Panc1 (cell line): ENCODE data around the gene SFRP5. TPM values are rescaled to one million over a fixed set of nuclear protein-coding genes. Genes with fewer than 3 reads are reported as not detected.

Experiments
- ATAC-seq: fragments of 200-7000 bp; cut with Tn5 transposase; 2 replicates; pipeline ENCODE4 v1.9.1; 2020; ENCODE audit warnings: mild to moderate bottlenecking, moderate library complexity
- BruUV-seq: library from RNA; stranded (reverse); fragments of 400-500 nt; replicated peaks from 2 replicates; lab custom pipeline; 2021; lab: Mats Ljungman, UMichigan
- CTCF ChIA-PET: fragments of 300-600 bp; sonication (Branson Sonifier 250); formaldehyde crosslinking; loops from one replicate; lab custom pipeline; 2022; ENCODE audit warnings: antibody characterized with exemption; lab: Charles Lee
- POLR2A ChIA-PET: fragments of 300-600 bp; sonication (Branson Sonifier 250); formaldehyde crosslinking; loops from one replicate; lab custom pipeline; 2022; ENCODE audit warnings: antibody characterized with exemption; lab: Charles Lee
- DNase-seq: peaks from one replicate; pipeline ENCODE4 v3.0.0-alpha.2; 2010; ENCODE audit warnings: low read depth, low spot score
- H3K27ac ChIP-seq: 2 replicates; pipeline ENCODE4 v1.5.1; 2011; ENCODE audit warnings: mild to moderate bottlenecking, low read length, inconsistent platforms
- H3K27me3 ChIP-seq: fragments of 200-500 bp; sonication (Bioruptor generic); 2 replicates; pipeline ENCODE4 v1.6.0; 2014; ENCODE audit warnings: low read length, inconsistent platforms; ENCODE audit not compliant: control insufficient read depth, insufficient read depth
- H3K36me3 ChIP-seq: fragments of 200-500 bp; sonication (Bioruptor generic); 2 replicates; pipeline ENCODE4 v1.5.1; 2014; ENCODE audit warnings: inconsistent platforms, mild to moderate bottlenecking, low read length, moderate library complexity; ENCODE audit not compliant: control insufficient read depth, insufficient read depth
- H3K4me1 ChIP-seq: 2 replicates; pipeline ENCODE4 v1.5.1; 2011; ENCODE audit warnings: inconsistent platforms, mild to moderate bottlenecking, low read length, moderate library complexity; ENCODE audit not compliant: control insufficient read depth, insufficient read depth
- H3K4me3 ChIP-seq, 2 experiments: 2 replicates each; pipeline ENCODE4 v1.5.1; 2011 to 2012; ENCODE audit warnings: low read depth in 2 of 2, low read length in 2 of 2, mild to moderate bottlenecking in 2 of 2, inconsistent platforms in 1 of 2, moderate library complexity in 1 of 2
- H3K9me3 ChIP-seq: fragments of 200-500 bp; sonication (Bioruptor generic); 2 replicates; pipeline ENCODE4 v1.5.1; 2014; ENCODE audit warnings: low read depth, mild to moderate bottlenecking, inconsistent platforms, low read length, moderate library complexity; ENCODE audit not compliant: control insufficient read depth, insufficient read depth
- POLR2AphosphoS5 ChIP-seq: IDR thresholded peaks from 2 replicates; pipeline ENCODE4 v1.6.1; 2012; ENCODE audit warnings: mild to moderate bottlenecking, low read depth, low read length, moderate library complexity
- SIN3A ChIP-seq: IDR thresholded peaks from 2 replicates; pipeline ENCODE4 v1.6.1; 2012; ENCODE audit warnings: low read depth, mild to moderate bottlenecking, low read length, moderate library complexity, borderline replicate concordance; ENCODE audit not compliant: insufficient read depth
- TCF7L2 ChIP-seq: IDR thresholded peaks from 2 replicates; pipeline ENCODE4 v1.6.1; 2011; ENCODE audit warnings: mild to moderate bottlenecking, low read depth, low read length, inconsistent platforms
- in situ Hi-C: cut with HindIII; loops from 2 replicates; pipeline ENCODE4 v1.10.0; 2016; ENCODE audit warnings: low sequenced_read_pairs, low pct_unique_long_range_greater_than_20kb
- intact Hi-C: fragments of 100-400 bp; cut with micrococcal nuclease; formaldehyde crosslinking; loops from one replicate; pipeline ENCODE4 v1.10.0; 2022; ENCODE audit not compliant: unreplicated experiment
- total RNA-seq: library from RNA; stranded (reverse); gene quantifications from one replicate; pipeline ENCODE4 v1.2.1, GENCODE V29; 2021; ENCODE audit not compliant: unreplicated experiment
- TF ChIP-seq, protein P1 (sequence below), 2 experiments: IDR thresholded peaks; 2 replicates each; pipeline ENCODE4 v1.6.1; 2011 to 2012; ENCODE audit warnings: low read depth in 2 of 2, control low read depth in 1 of 2, low read length in 1 of 2, mild to moderate bottlenecking in 1 of 2, moderate library complexity in 1 of 2; ENCODE audit not compliant: insufficient read depth in 1 of 2
- TF ChIP-seq, protein P2 (sequence below): fragments of 450-650 bp; IDR thresholded peaks from 2 replicates; pipeline ENCODE4 v1.5.1; 2017; ENCODE audit warnings: mild to moderate bottlenecking

The SFRP5 gene
- total RNA-seq, 1 experiment from 2014 or later: 0.64 TPM

DNA sequence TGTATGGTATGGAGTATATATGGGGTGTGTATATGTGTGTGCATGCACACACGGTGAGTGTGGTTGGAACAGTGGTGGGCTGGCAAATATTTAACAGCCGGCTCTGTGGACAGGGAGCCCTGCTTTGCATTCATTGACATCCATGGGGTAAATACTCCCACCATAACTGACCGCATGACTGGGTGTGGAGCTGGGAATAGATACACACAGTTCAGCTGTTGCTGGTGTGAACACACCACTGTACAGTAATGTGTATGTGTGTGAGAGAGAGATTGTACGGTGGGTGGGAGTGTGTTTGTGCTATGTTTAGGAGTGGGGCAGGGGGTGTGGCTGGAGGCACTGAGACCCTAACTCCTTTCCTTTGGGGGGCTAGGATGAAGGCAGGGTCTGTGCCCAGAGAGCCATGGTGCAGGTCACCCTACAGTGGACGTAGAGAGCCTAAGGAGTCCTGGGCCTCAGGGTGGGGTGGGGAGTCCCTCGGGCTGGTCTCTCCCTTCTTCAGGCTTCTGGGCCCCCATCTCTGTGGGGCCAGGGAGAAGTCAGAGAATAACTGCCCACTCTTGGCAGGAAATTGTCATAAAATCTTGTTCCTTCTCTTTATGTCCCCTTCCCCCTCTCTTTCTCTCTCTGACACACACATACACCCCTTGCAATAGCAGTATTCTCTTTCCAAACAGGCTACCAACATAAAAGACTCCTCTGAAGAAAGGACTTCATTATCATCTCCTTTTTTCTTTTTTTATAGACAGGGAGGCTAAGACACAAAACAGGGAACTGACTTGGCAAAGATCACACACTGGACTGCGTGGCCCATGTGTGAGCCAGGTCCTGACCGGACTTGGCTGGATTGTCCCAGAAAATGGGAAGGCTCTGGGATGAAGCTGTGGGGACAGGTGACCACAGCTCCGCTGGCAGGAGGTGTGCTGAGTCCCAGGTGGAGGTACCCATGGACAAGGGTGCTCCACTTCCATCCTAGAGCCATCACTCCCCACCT lies 3.2 kb downstream of the SFRP5 start:
- no peak for DNase-seq
- intact Hi-C loops: no loop called here
- Histone ChIP-seq H3K27me3 (peaks cover 9% of the 10 kb centered on the region), H3K27ac (no peak overlapping the region), H3K4me3 (no peak overlapping the region), H3K9me3 (no peaks in the 10 kb centered on the region), H3K4me1 (0 out of 2 replicates have a peak, but pooled peaks cover 3% of the 10 kb centered on the region), H3K36me3 (no peaks in the 10 kb centered on the region)
- BruUV-seq: no TSS peak
- ChIA-PET POLR2A (no interaction called here), CTCF (no interaction called here)
- TF ChIP-seq SIN3A (no peak), POLR2AphosphoS5 (no peak), TCF7L2 (no peak)
- TF ChIP-seq, protein P1, sequence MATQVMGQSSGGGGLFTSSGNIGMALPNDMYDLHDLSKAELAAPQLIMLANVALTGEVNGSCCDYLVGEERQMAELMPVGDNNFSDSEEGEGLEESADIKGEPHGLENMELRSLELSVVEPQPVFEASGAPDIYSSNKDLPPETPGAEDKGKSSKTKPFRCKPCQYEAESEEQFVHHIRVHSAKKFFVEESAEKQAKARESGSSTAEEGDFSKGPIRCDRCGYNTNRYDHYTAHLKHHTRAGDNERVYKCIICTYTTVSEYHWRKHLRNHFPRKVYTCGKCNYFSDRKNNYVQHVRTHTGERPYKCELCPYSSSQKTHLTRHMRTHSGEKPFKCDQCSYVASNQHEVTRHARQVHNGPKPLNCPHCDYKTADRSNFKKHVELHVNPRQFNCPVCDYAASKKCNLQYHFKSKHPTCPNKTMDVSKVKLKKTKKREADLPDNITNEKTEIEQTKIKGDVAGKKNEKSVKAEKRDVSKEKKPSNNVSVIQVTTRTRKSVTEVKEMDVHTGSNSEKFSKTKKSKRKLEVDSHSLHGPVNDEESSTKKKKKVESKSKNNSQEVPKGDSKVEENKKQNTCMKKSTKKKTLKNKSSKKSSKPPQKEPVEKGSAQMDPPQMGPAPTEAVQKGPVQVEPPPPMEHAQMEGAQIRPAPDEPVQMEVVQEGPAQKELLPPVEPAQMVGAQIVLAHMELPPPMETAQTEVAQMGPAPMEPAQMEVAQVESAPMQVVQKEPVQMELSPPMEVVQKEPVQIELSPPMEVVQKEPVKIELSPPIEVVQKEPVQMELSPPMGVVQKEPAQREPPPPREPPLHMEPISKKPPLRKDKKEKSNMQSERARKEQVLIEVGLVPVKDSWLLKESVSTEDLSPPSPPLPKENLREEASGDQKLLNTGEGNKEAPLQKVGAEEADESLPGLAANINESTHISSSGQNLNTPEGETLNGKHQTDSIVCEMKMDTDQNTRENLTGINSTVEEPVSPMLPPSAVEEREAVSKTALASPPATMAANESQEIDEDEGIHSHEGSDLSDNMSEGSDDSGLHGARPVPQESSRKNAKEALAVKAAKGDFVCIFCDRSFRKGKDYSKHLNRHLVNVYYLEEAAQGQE (IDR thresholded peaks at IDR 0.05; ENCODE audit: insufficient read depth in 1 of 2, low read depth in 2 of 2, low read length in 1 of 2): no peak
- TF ChIP-seq, protein P2, sequence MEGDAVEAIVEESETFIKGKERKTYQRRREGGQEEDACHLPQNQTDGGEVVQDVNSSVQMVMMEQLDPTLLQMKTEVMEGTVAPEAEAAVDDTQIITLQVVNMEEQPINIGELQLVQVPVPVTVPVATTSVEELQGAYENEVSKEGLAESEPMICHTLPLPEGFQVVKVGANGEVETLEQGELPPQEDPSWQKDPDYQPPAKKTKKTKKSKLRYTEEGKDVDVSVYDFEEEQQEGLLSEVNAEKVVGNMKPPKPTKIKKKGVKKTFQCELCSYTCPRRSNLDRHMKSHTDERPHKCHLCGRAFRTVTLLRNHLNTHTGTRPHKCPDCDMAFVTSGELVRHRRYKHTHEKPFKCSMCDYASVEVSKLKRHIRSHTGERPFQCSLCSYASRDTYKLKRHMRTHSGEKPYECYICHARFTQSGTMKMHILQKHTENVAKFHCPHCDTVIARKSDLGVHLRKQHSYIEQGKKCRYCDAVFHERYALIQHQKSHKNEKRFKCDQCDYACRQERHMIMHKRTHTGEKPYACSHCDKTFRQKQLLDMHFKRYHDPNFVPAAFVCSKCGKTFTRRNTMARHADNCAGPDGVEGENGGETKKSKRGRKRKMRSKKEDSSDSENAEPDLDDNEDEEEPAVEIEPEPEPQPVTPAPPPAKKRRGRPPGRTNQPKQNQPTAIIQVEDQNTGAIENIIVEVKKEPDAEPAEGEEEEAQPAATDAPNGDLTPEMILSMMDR: no peak
- no peak for ATAC-seq
- in situ Hi-C loops: no loop called here

DNA sequence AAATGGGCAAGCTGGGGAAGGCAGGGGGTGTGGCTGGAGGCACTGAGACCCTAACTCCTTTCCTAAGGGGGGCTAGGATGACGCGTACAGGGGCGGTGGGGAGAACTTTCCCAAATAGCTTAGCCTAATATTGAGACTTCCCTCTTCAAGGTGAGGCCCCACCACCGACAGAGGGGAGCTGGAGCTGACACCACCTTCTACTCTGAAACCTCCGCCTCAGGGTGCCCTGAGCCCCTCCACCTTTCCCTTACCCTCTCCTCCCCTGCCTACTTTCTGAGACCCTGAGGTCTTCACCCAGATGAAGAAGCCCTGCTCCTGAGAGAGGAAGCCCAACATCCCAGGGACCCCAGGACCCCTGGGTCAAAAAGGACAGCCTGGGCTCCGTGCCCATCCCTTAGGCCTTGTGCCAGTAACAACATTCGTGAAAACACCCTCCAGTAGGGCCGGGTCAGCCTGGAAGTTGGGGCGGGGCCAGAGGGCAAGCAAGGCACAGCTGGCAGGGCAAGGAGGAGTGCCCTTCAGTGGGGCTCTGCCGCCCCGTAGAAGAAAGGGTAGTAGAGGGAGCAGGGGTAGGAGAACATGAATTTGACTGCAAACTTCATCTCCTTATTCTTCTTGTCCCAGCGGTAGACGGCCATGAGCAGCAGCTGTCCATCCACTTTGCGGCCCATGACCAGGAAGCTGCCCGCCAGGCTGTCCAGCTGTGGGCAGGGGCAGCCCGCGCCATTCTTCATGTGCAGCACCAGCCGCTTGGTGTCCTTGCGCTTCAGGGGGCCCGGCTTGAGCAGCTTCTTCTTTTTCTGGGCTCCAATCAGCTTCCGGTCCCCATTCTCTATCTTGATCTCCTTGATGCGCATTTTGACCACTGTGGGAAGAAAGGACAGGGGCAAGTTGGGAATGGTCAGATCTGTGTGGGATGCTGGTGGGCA lies 4.5 kb downstream of the SFRP5 start:
- DNase-seq (no peak), ATAC-seq (no peak)
- H3K9me3 ChIP-seq: no peaks in the 10 kb centered on the region
- peaks cover 6% of the 10 kb centered on the region for H3K27me3 ChIP-seq
- intact Hi-C loops (no loop called here), in situ Hi-C loops (no loop called here)
- no peaks in the 10 kb centered on the region for H3K36me3 ChIP-seq
- BruUV-seq: no TSS peak
- no peak overlapping the region for H3K4me3 ChIP-seq
- H3K4me1 ChIP-seq: 0 out of 2 replicates have a peak, but pooled peaks cover 3% of the 10 kb centered on the region
- H3K27ac ChIP-seq: no peak overlapping the region
- POLR2A ChIA-PET: no interaction called here
- TF ChIP-seq, protein P2: no peak
- no peak for TF ChIP-seq TCF7L2
- no peak for TF ChIP-seq SIN3A
- TF ChIP-seq POLR2AphosphoS5: no peak
- TF ChIP-seq, protein P1 (IDR thresholded peaks at IDR 0.05; ENCODE audit: insufficient read depth in 1 of 2, low read depth in 2 of 2, low read length in 1 of 2): no peak
- CTCF ChIA-PET: interaction anchor here (0.6 kb wide), 1 partner anchor 277 kb away, joined by 6 read pairs; no protein-coding TSS in a partner anchor
